K562 (cell line): ENCODE measurements around the gene SLC38A11. TPM values are rescaled to one million over a fixed set of nuclear protein-coding genes. Genes with fewer than 3 reads are reported as not detected.
"Not testable (repeated sequence)": the region's sequence is repeated elsewhere in the genome, so short reads cannot be mapped to it uniquely, and the experiment has no call there.

Source experiments
- ATAC-seq: fragments of 200-7000 bp; cut with Tn5 transposase; 3 replicates; pipeline ENCODE4 v1.9.1; 2020; ENCODE audit warnings: moderate library complexity
- BruUV-seq: library from RNA; stranded (reverse); fragments of 400-500 nt; replicated peaks from 2 replicates; lab custom pipeline; 2021; lab: Mats Ljungman, UMichigan
- CTCF ChIA-PET: fragments of 300-600 bp; formaldehyde crosslinking; extraction: SDS; loops from one replicate; lab custom pipeline; 2021; ENCODE audit warnings: low intra/inter-chr PET ratio; lab: Yijun Ruan, JAX
- POLR2A ChIA-PET: fragments of 300-600, 350-650 bp; sonication (Branson Sonifier 250); formaldehyde crosslinking; extraction: SDS; loops from one replicate; lab custom pipeline; 2021; ENCODE audit warnings: antibody characterized with exemption, inconsistent platforms; lab: Yijun Ruan, JAX
- DNase-seq, 4 experiments: peaks; one replicate each; pipeline versions ENCODE4 v3.0.0 to v3.0.0-alpha.2; 2011 to 2018; ENCODE audit warnings: low spot score in 3 of 4, mixed read lengths in 3 of 4; ENCODE audit errors: extremely low read depth in 1 of 4
- FAIRE-seq: peaks from 2 replicates; lab custom pipeline; 2011; peaks lifted over from hg19 to GRCh38; lab: Jason Lieb, UNC
- H2AFZ ChIP-seq: 2 replicates; pipeline ENCODE4 v1.6.0; 2011; ENCODE audit warnings: low read depth, low read length, control low read depth, inconsistent platforms
- H3K27ac ChIP-seq: fragments of 200-600 bp; 3 replicates; pipeline ENCODE4 v1.8.0; 2011; ENCODE audit warnings: low read depth, mild to moderate bottlenecking, control low read depth, inconsistent platforms, low read length, moderate library complexity, mixed read lengths; ENCODE audit errors: extremely low read depth
- H3K27me3 ChIP-seq, 2 experiments: fragments of 300-600 bp in 1 of 2; 2 replicates in 1 of 2; 3 replicates in 1 of 2; pipeline versions ENCODE4 v1.6.0 to v1.8.0; 2011; ENCODE audit warnings: inconsistent platforms in 2 of 2, low read length in 2 of 2, mild to moderate bottlenecking in 1 of 2, mixed read lengths in 1 of 2, moderate library complexity in 1 of 2; ENCODE audit not compliant: control insufficient read depth in 2 of 2, insufficient read depth in 2 of 2
- H3K36me3 ChIP-seq: fragments of 300-600 bp; 3 replicates; pipeline ENCODE4 v1.8.0; 2011; ENCODE audit warnings: mild to moderate bottlenecking, low read length, inconsistent platforms; ENCODE audit not compliant: control insufficient read depth, insufficient read depth
- H3K4me1 ChIP-seq, 2 experiments: fragments of 200-600 bp in 1 of 2; replicated peaks in 1 of 2; 2 replicates in 1 of 2; 3 replicates in 1 of 2; pipeline versions ENCODE4 v1.5.1 to v1.8.0; 2011; ENCODE audit warnings: inconsistent platforms in 2 of 2, low read length in 2 of 2, mild to moderate bottlenecking in 1 of 2, mixed read lengths in 1 of 2, moderate library complexity in 1 of 2; ENCODE audit not compliant: control insufficient read depth in 2 of 2, insufficient read depth in 2 of 2
- H3K4me2 ChIP-seq: 2 replicates; pipeline ENCODE4 v1.6.1; 2011; ENCODE audit warnings: low read length, control low read depth, inconsistent platforms, mixed read lengths; ENCODE audit not compliant: insufficient read depth
- H3K4me3 ChIP-seq: fragments of 200-600 bp; sonication (generic), shearing (Covaris generic); 2 replicates; pipeline ENCODE4 v1.5.1; 2016; ENCODE audit warnings: control low read depth, inconsistent platforms
- H3K79me2 ChIP-seq: fragments of 200-600 bp; 3 replicates; pipeline ENCODE4 v1.8.0; 2011; ENCODE audit warnings: low read length, inconsistent platforms; ENCODE audit not compliant: control insufficient read depth, insufficient read depth
- H3K9ac ChIP-seq, 2 experiments: 2 replicates each; pipeline versions ENCODE4 v1.6.0 to v1.6.1; 2011; ENCODE audit warnings: low read depth in 2 of 2, low read length in 2 of 2, control low read depth in 1 of 2, inconsistent platforms in 1 of 2, mild to moderate bottlenecking in 1 of 2, mixed read lengths in 1 of 2; ENCODE audit not compliant: insufficient read depth in 1 of 2
- H3K9me1 ChIP-seq: one replicate; pipeline ENCODE4 v1.6.0; 2011; ENCODE audit warnings: inconsistent platforms, mild to moderate bottlenecking, low read length, moderate library complexity; ENCODE audit not compliant: control insufficient read depth, insufficient read depth
- H3K9me3 ChIP-seq: replicated peaks from 2 replicates; pipeline ENCODE4 v1.5.1; 2011; ENCODE audit warnings: low read depth, low read length, inconsistent platforms; ENCODE audit not compliant: control insufficient read depth, insufficient read depth
- H4K20me1 ChIP-seq: replicated peaks from 2 replicates; pipeline ENCODE4 v1.6.1; 2011; ENCODE audit warnings: low read length, inconsistent platforms, mixed read lengths; ENCODE audit not compliant: control insufficient read depth, insufficient read depth
- ATF7 ChIP-seq: fragments of 450-650 bp; IDR thresholded peaks from 2 replicates; pipeline ENCODE4 v1.7.1; 2014; ENCODE audit warnings: mild to moderate bottlenecking, moderate library complexity
- FOXA1 ChIP-seq: fragments of 450-650 bp; IDR thresholded peaks from 2 replicates; pipeline ENCODE4 v1.6.1; 2016; ENCODE audit warnings: mild to moderate bottlenecking, borderline replicate concordance
- UBTF ChIP-seq, 2 experiments: IDR thresholded peaks; 2 replicates each; pipeline ENCODE4 v1.6.1; 2012; ENCODE audit warnings: improper control_type of control experiment in 2 of 2, low read depth in 2 of 2, low read length in 2 of 2, borderline replicate concordance in 1 of 2
- ZBTB2 ChIP-seq: fragments of 450-650 bp; IDR thresholded peaks from 2 replicates; pipeline ENCODE4 v1.6.1; 2016; ENCODE audit warnings: antibody characterized with exemption
- WGBS: fragments of 100-300 bp; shearing (Covaris generic); methylation state at CpG from one replicate; pipeline ENCODE4 v1.1.6; 2016; ENCODE audit warnings: low coverage, mixed read lengths; ENCODE audit not compliant: insufficient coverage; ENCODE audit errors: missing lambda C conversion rate; 5-methylcytosine and 5-hydroxymethylcytosine counted together
- in situ Hi-C: fragments of 300-500 bp; cut with MboI; formaldehyde crosslinking; loops from 4 replicates; pipeline ENCODE4 v1.15.0; 2018; ENCODE audit warnings: inconsistent platforms, mixed read lengths
- intact Hi-C: fragments of 100-400 bp; cut with micrococcal nuclease; formaldehyde crosslinking; loops from 2 replicates; pipeline ENCODE4 v1.14.2; 2022
- polyA plus RNA-seq, 8 experiments: library from polyadenylated mRNA; depleted of rRNA in 4 of 8; stranded (reverse) in 5 of 8; unstranded in 3 of 8; fragments of >200 nt; fragmentation: Nextera tagmentation in 2 of 8; fragmentation: Illumina TruSeq in 1 of 8; extraction: Ambion mirVana in 2 of 8; extraction: Trizol in 1 of 8; gene quantifications; 2 replicates each; pipeline versions ENCODE4 v1.2.1 to v1.2.3, GENCODE V29; 2011 to 2014; ENCODE audit warnings: inconsistent platforms in 1 of 8, missing spikeins in 1 of 8
- total RNA-seq, 7 experiments: library from RNA; depleted of rRNA in 6 of 7; stranded (reverse); fragments of >200 nt in 6 of 7; fragmentation: Illumina TruSeq in 2 of 7; extraction: Trizol in 2 of 7; gene quantifications; 2 replicates each; pipeline versions ENCODE4 v1.2.1 to v1.2.3, GENCODE V29; 2011 to 2021; ENCODE audit warnings: low replicate concordance in 1 of 7

The SLC38A11 gene
- total and polyA plus RNA-seq, 9 of the 15 experiments (the other 6 are each of a cell fraction or from before 2014, with no cell fraction given): not detected

- TF ChIP-seq UBTF (IDR thresholded peaks at IDR 0.05; ENCODE audit: borderline replicate concordance in 1 of 2, low read depth in 2 of 2, low read length in 2 of 2) (no peak), ATF7 (no peak), FOXA1 (no peak), ZBTB2 (no peak)
Measured at GRCh38 chr2:164860694-164861042, 94.7 kb downstream of the SLC38A11 start (continued).

GRCh38 chr2:164859906-164860693, 95.2 kb downstream of the SLC38A11 start:
- H3K4me2 ChIP-seq, intact Hi-C loops, H4K20me1 ChIP-seq, H3K9me1 ChIP-seq, CTCF ChIA-PET, H3K9ac ChIP-seq, H3K27me3 ChIP-seq, H3K4me3 ChIP-seq, H3K4me1 ChIP-seq, H3K9me3 ChIP-seq, H2AFZ ChIP-seq, ATAC-seq, FAIRE-seq, H3K27ac ChIP-seq, H3K36me3 ChIP-seq, in situ Hi-C loops, POLR2A ChIA-PET, BruUV-seq, H3K79me2 ChIP-seq, DNase-seq: not testable (repeated sequence)
- WGBS: 0% methylated on average over 4 of the region's 4 CpGs
